HEK293T (cell line): ENCODE data around the gene APOBEC3B.
"Not testable (repeated sequence)": the region's sequence is repeated elsewhere in the genome, so short reads cannot be mapped to it uniquely, and the experiment has no call there.

Experiments
- CTCF ChIA-PET: fragments of 350-600 bp; formaldehyde crosslinking; extraction: SDS; loops from one replicate; lab custom pipeline; 2021; ENCODE audit warnings: antibody characterized with exemption, inconsistent platforms; lab: Yijun Ruan, JAX
- POLR2A ChIA-PET: fragments of 350-600 bp; formaldehyde crosslinking; extraction: SDS; loops from one replicate; lab custom pipeline; 2020; ENCODE audit warnings: antibody characterized with exemption, inconsistent platforms; lab: Yijun Ruan, JAX
- DNase-seq: peaks from one replicate; pipeline ENCODE4 v3.0.0; 2012; ENCODE audit warnings: mixed read lengths; ENCODE audit errors: extremely low spot score
- ARNT ChIP-seq: fragments of 450-650 bp; IDR thresholded peaks from 2 replicates; pipeline ENCODE4 v1.6.1; 2017; ENCODE audit warnings: mild to moderate bottlenecking
- BHLHE40 ChIP-seq: fragments of 450-650 bp; IDR thresholded peaks from 2 replicates; pipeline ENCODE4 v1.6.1; 2016; ENCODE audit warnings: mild to moderate bottlenecking, moderate library complexity, borderline replicate concordance
- CTBP1 ChIP-seq: fragments of 450-650 bp; IDR thresholded peaks from 2 replicates; pipeline ENCODE4 v1.6.1; 2016; ENCODE audit warnings: borderline replicate concordance
- ELF4 ChIP-seq: fragments of 450-650 bp; IDR thresholded peaks from 2 replicates; pipeline ENCODE4 v1.6.1; 2017; ENCODE audit warnings: antibody characterized with exemption
- FOXA1 ChIP-seq: fragments of 450-650 bp; IDR thresholded peaks from 2 replicates; pipeline ENCODE4 v1.6.1; 2016; ENCODE audit warnings: mild to moderate bottlenecking
- FOXK2 ChIP-seq: fragments of 450-650 bp; IDR thresholded peaks from 2 replicates; pipeline ENCODE4 v1.6.1; 2016; ENCODE audit warnings: mild to moderate bottlenecking
- FOXM1 ChIP-seq: fragments of 450-650 bp; IDR thresholded peaks from 2 replicates; pipeline ENCODE4 v1.6.1; 2017; ENCODE audit warnings: mild to moderate bottlenecking, borderline replicate concordance
- HDGF ChIP-seq: fragments of 450-650 bp; IDR thresholded peaks from 2 replicates; pipeline ENCODE4 v1.6.1; 2017; ENCODE audit warnings: antibody characterized with exemption, borderline replicate concordance
- L3MBTL2 ChIP-seq: fragments of 450-650 bp; conservative IDR thresholded peaks from 2 replicates; pipeline ENCODE4 v1.6.1; 2016; ENCODE audit warnings: mild to moderate bottlenecking
- LEF1 ChIP-seq: fragments of 450-650 bp; IDR thresholded peaks from 2 replicates; pipeline ENCODE4 v1.6.1; 2017; ENCODE audit warnings: mild to moderate bottlenecking, borderline replicate concordance
- NFRKB ChIP-seq: fragments of 450-650 bp; IDR thresholded peaks from 2 replicates; pipeline ENCODE4 v1.6.1; 2016; ENCODE audit warnings: mild to moderate bottlenecking, moderate library complexity
- SP1 ChIP-seq: fragments of 450-650 bp; IDR thresholded peaks from 2 replicates; pipeline ENCODE4 v1.6.1; 2017
- SUZ12 ChIP-seq: fragments of 450-650 bp; IDR thresholded peaks from 2 replicates; pipeline ENCODE4 v1.6.1; 2016; ENCODE audit warnings: mild to moderate bottlenecking
- TARDBP ChIP-seq: fragments of 450-650 bp; IDR thresholded peaks from 2 replicates; pipeline ENCODE4 v1.6.1; 2016
- ZNF384 ChIP-seq: fragments of 450-650 bp; IDR thresholded peaks from 2 replicates; pipeline ENCODE4 v1.6.1; 2016
- TF ChIP-seq, protein P1 (sequence below): fragments of 450-650 bp; IDR thresholded peaks from 2 replicates; pipeline ENCODE4 v1.6.1; 2016

The APOBEC3B gene

DNA sequence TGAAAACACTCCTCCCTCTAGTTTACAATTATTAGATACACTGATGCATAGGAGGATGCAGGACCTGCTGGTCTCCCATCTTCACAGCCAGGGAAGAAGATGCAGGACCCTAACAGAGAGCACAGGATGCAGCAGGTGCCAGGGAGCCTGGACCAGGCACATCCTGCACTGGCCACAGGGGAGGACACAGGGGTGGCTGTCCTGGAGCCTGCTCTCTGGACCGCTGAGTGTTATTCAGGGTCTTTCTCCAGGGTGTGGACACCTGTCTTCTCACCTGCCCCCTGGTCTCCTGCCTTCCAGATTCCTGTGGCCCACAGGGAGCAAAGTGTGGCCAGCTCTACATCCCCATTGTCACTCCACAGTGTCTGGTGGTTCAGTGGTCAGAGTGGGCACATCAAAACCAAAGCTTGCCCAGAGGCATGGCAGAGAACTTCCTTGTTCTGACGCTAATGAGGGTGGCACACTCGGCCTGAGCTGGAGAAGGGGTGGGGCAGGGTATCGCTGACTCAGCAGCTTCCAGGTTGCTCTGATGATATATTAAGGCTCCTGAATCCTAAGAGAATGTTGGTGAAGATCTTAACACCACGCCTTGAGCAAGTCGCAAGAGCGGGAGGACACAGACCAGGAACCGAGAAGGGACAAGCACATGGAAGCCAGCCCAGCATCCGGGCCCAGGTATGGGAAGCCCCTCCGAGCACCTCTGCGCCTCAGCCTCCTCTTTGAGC, 24.9 kb upstream of the APOBEC3B start, which contains the start of gene APOBEC3A:
TSS of gene APOBEC3A (plus strand) at position 564 of the 725 bp plus-strand sequence. CDS start at position 647, 83 bp downstream.
- CTCF ChIA-PET, result no interaction called here
- POLR2A ChIA-PET, result no interaction called here
- TF ChIP-seq LEF1, result no peak
- no peak for TF ChIP-seq HDGF
- TF ChIP-seq ARNT, result no peak
- TF ChIP-seq SUZ12, result no peak
- no peak for TF ChIP-seq NFRKB
- no peak for TF ChIP-seq ELF4
- no peak for TF ChIP-seq TARDBP
- TF ChIP-seq SP1, result no peak
- TF ChIP-seq FOXM1, result no peak
- no peak for TF ChIP-seq BHLHE40
- no peak for TF ChIP-seq FOXK2
- TF ChIP-seq L3MBTL2, result no peak
- TF ChIP-seq ZNF384, result no peak
- TF ChIP-seq, protein P1, sequence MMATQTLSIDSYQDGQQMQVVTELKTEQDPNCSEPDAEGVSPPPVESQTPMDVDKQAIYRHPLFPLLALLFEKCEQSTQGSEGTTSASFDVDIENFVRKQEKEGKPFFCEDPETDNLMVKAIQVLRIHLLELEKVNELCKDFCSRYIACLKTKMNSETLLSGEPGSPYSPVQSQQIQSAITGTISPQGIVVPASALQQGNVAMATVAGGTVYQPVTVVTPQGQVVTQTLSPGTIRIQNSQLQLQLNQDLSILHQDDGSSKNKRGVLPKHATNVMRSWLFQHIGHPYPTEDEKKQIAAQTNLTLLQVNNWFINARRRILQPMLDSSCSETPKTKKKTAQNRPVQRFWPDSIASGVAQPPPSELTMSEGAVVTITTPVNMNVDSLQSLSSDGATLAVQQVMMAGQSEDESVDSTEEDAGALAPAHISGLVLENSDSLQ, result no peak
- no peak for TF ChIP-seq FOXA1
- no peak for DNase-seq

DNA sequence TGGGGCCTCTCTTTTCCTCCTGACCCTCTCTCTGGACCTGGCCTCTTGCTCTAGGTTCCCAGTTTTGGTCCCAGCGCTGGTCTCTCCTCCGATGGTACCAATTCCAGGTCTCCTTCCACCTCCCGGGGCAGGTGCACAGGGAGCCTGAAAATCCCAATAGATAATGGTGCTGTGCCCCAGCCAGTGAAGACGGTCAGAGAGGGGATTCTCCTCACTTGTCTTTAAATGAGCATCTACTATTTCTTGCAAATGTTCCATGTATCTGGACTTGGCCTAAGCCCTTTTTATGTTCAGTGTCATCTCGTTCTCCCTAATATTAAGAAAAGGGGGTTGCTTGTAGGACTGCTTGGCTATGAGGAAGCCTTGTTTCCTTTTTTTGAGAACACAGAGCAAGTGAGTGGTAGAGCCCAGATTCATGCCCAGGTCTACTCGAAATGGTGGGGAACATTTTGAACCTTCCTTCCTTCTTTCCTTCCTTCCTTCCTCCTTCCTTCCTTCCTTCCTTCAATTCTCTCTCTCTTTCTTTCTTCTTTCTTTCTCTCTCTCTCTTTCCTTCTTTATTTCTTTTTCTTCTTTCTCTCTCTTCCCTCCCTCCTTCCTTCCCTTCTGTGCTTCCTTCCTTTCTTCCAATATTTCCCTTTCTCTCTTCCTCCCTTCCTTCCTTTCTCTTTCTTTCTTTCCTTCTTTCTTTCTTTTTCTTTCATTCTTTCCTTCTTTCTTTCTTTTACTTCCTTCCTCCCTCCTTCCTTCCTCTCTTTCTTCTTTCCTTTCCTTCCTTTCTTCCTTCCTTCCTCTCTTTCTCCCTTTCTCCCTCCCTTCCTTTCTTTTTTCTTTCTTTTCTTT, 24.1 kb upstream of the APOBEC3B start:
- ChIA-PET CTCF (no interaction called here), POLR2A (no interaction called here)

DNA sequence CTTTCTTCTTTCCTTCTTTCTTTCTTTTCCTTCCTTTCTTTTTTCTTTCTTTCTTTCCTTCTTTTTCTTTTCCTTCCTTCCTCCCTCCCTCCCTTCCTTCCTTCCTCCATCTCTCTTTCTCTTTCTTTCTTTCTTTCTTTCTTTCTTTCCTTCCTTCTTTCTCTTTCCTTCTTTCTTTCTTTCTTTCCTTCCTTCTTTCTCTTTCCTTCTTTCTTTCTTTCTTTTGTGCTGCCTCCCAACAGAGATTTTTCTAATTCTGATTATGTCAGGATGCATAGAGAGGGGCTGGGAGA, 23.6 kb upstream of the APOBEC3B start:
- DNase-seq, POLR2A ChIA-PET, CTCF ChIA-PET: not testable (repeated sequence)

More for the DNA sequence above, 24.1 kb upstream of the APOBEC3B start:
- TF ChIP-seq, protein P1, result no peak
- TF ChIP-seq TARDBP (no peak; the same call in 1 of the 2 replicates), CTBP1 (no peak), L3MBTL2 (no peak), LEF1 (no peak), FOXK2 (no peak), ZNF384 (no peak), ELF4 (no peak), SUZ12 (no peak), SP1 (no peak), NFRKB (no peak), ARNT (no peak), BHLHE40 (no peak), FOXM1 (no peak), FOXA1 (no peak)
- DNase-seq, result no peak

DNA sequence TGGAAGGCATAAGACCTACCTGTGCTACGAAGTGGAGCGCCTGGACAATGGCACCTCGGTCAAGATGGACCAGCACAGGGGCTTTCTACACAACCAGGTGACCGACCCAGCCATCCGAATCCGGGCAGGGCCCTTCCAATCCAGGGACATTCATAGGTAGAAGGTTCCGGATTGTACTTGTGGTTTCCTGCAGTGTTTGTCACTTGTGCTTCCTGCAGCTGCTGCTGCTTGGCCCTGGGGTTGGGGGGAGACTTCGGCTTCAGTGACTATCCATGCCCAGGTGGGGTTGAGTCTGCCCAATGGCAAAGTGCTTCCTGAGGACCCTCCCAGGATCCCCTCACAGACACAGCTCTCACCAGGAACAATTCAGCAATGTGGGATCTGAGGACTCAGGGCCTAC, 22.6 kb upstream of the APOBEC3B start:
- ChIA-PET CTCF (no interaction called here), POLR2A (no interaction called here)
- DNase-seq, result no peak
- no peak for TF ChIP-seq L3MBTL2
- TF ChIP-seq BHLHE40, result no peak
- no peak for TF ChIP-seq ZNF384
- no peak for TF ChIP-seq FOXM1
- no peak for TF ChIP-seq NFRKB
- no peak for TF ChIP-seq HDGF
- no peak for TF ChIP-seq TARDBP
- TF ChIP-seq FOXK2, result no peak
- TF ChIP-seq ELF4, result no peak
- TF ChIP-seq CTBP1, result no peak

DNA sequence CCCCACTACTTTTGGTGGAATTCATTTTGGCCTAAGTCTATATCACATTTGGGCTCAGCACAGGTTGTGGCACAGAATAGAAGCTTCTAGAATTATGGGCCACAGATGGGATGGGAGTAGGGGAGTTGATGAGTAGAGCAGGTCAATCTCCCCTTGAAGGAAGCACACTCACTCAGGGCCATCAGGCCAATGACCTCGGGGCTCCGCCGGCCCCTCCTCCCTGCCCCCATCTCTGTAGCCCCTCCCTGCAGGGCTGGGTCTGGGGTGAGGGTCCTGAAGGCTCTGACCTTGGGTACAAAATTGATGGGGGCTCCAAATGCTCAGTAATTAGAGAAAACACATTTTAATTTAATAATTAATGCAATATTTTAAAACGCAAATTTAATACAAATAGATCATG, 21.5 kb upstream of the APOBEC3B start:
- DNase-seq, POLR2A ChIA-PET, CTCF ChIA-PET: not testable (repeated sequence)

DNA sequence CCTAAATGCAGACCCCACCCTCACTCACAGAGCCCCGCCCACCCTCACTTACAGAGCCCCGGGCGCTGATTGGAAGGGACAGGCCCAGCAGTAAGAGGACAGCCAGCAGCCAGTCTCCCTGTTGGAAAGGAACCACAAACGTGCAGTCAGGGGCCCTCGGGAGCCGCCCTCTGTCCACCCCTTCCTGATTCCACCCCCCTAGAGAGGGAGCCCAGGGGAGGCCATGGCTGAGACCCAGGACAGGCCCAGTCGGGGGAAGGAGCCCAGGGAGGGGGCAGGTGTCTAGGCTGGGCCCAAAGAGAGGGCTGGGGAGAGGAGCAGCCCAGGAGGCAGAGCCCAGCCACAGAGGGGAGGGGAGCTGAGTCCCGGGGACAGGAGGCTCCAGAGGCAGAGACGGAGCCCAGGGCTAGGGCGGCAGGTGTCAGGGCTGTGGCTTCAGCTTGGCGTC, 18.8 kb upstream of the APOBEC3B start:
- CTCF ChIA-PET, DNase-seq, POLR2A ChIA-PET: not testable (repeated sequence)

DNA sequence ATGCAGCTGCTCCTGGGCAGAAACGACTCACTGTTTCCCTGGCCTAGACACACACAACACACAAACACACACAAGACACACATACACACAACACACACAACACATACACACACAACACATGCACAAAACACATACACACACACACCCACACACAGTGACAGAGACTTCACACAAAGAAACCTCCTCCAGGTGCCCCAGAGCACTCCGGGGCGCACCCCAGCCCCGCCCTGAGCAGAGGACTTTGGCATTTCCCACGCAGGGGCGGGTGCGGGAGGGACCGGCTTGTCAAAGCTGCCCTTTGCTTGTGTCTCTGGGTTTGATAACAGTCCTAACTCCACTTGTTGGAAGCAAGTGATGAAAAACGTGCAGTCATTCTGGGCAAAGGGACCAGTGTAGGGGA, 18.3 kb upstream of the APOBEC3B start:
- CTCF ChIA-PET, result no interaction called here
- POLR2A ChIA-PET, result no interaction called here
- no peak for DNase-seq
- TF ChIP-seq HDGF (no peak), LEF1 (no peak), SP1 (no peak), NFRKB (no peak), ARNT (no peak), FOXA1 (no peak), CTBP1 (no peak), L3MBTL2 (no peak)

DNA sequence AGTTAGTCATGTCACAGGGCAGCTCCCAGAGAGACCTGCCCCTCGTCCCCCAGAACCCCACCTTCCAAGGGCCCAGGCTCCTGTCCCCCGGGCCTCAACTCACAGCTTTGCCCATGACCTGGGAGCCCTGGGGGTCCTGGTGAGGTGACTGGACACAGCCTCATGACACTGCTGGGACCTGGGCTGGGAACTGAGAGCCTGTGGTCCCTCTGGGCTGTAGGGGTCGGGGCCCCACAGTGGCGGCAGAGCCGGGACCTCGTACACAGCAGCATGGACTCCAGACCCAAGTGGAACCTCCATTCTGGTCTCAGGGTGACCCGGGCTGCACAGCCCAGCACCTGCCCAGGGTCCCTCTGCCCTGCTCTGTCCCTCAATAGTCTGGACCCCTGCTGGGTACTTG, 17.8 kb upstream of the APOBEC3B start:
- no peak for TF ChIP-seq TARDBP
- TF ChIP-seq, protein P1, result no peak
- TF ChIP-seq NFRKB, result no peak
- DNase-seq, result no peak
- ChIA-PET CTCF (no interaction called here), POLR2A (no interaction called here)
